ENCODE measurements around the gene ARF1. TPM values are rescaled to one million over a fixed set of nuclear protein-coding genes. Genes with fewer than 3 reads are reported as not detected.

Gene ARF1
- total RNA-seq, 1 experiment from 2014 or later, result 330 TPM

DNA sequence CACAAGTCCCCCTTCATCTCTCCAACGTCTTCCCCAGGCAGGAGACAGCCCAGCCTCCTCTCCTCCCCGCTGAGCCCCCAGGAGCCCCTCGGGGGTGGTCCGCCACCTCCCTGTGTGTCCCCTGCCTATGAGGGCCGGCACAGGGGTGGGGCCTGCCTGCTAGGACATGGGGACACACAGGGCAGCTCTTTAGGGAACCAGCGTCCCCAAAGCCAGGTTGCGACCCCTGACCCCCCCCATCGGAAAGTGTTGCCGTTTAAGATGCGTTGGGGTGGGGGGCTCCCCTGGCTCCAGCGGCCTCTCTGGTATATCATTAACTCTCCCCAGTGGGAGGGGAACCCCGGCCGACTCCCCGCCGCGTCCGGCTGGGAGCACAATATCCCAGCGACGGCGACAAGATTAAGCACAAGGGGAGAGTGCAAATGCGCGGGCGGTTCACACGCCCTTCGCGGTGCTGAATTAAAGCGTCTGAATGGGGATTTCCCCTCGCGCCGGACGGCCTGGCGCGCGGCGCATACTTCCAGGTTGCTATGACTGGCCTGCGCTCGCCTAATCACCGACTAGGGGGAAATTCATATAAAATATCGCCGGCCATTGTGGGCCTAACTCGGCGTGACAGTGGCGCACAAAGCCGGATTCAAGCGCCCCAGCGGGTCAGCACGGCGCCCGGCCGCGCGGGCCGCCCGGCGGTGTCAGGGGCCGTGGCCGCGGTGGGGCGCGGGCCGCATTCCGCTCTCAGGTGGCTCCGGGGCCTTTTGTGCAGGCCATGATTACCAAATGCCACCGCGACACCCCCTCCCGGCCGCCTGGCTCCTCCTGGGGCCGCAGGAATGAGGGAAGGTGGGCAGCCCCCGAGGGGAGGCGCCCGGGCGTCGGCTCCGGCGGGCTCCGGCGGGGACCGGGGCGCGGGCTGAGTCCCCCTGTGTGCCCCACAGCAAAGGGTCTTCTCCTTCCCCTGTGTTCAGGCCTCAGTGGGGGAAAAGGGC, 44.8 kb upstream of the ARF1 start:
- ATAC-seq (peak; percentile 72), DNase-seq (ENCODE audit: low spot score) (peak; percentile 51)
- POLR2A ChIA-PET, result no interaction called here
- H3K36me3 Mint-ChIP-seq, result no peaks in the 10 kb centered on the region
- H3K4me3 Mint-ChIP-seq, result peak overlapping the region; percentile 65
- 0 out of 2 replicates have a peak, but pooled peaks cover 2% of the 10 kb centered on the region for H3K4me1 Mint-ChIP-seq
- H3K9me3 Mint-ChIP-seq, result peaks cover 9% of the 10 kb centered on the region
- H3K27ac Mint-ChIP-seq, result no peak overlapping the region
- CTCF ChIA-PET, result no interaction called here
- TF ChIP-seq KAT7 (CRISPR knock-in tag; IDR thresholded peaks at IDR 0.05; ENCODE audit: borderline replicate concordance) (no peak), FOXP1 (CRISPR knock-in tag; IDR thresholded peaks at IDR 0.05; ENCODE audit: borderline replicate concordance) (0 out of 2 replicates have a peak, but pooled peaks have one; percentile 30)
- peaks cover 26% of the 10 kb centered on the region for H3K27me3 Mint-ChIP-seq (ENCODE audit: low read depth)

DNA sequence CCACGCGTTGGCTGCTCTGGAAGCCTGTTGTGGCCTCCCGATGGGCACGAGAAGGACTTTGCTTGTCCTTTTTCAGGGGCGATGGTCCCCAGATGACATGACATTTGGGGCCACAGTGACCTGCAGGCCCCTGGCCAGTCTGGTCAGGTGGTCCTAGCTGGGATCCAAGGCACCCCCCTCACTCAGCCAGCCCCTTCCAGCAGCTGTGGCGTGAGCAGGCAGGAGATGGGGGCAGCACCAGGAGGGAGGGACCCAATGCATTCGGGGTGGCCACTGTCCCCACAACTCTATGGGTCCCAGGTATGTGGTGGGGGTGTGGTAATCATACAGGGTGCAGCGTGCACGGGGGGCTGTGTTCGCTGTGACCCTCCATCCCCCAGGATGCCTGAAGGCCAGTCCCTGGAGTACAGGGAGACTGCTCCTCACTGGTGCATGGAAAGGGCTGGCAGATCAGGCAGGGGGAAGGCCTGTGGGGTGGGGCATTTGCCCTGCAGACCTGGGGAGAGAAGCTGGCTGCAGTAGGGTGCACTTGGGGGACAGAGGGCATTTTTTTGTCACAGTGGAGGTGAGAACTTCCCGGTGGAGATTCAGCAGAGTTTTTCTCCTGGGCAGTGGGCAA, 44.0 kb upstream of the ARF1 start:
- Mint-ChIP-seq H3K27ac (no peak overlapping the region), H3K9me3 (peaks cover 1% of the 10 kb centered on the region), H3K4me1 (0 out of 2 replicates have a peak, but pooled peaks cover 2% of the 10 kb centered on the region), H3K27me3 (ENCODE audit: low read depth) (peaks cover 18% of the 10 kb centered on the region), H3K36me3 (no peaks in the 10 kb centered on the region), H3K4me3 (peak overlapping the region; percentile 30)
- TF ChIP-seq, protein P1, sequence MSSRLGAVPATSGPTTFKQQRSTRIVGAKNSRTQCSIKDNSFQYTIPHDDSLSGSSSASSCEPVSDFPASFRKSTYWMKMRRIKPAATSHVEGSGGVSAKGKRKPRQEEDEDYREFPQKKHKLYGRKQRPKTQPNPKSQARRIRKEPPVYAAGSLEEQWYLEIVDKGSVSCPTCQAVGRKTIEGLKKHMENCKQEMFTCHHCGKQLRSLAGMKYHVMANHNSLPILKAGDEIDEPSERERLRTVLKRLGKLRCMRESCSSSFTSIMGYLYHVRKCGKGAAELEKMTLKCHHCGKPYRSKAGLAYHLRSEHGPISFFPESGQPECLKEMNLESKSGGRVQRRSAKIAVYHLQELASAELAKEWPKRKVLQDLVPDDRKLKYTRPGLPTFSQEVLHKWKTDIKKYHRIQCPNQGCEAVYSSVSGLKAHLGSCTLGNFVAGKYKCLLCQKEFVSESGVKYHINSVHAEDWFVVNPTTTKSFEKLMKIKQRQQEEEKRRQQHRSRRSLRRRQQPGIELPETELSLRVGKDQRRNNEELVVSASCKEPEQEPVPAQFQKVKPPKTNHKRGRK (CRISPR knock-in tag; IDR thresholded peaks at IDR 0.05; ENCODE audit: borderline replicate concordance), result no peak
- no peak for TF ChIP-seq ZNF317 (CRISPR knock-in tag; IDR thresholded peaks at IDR 0.05; ENCODE audit: borderline replicate concordance, low read depth)
- TF ChIP-seq ZNF263 (CRISPR knock-in tag; IDR thresholded peaks at IDR 0.05; ENCODE audit: low read depth), result no peak
- TF ChIP-seq ZNF423 (CRISPR knock-in tag; IDR thresholded peaks at IDR 0.05), result no peak
- TF ChIP-seq, protein P2, sequence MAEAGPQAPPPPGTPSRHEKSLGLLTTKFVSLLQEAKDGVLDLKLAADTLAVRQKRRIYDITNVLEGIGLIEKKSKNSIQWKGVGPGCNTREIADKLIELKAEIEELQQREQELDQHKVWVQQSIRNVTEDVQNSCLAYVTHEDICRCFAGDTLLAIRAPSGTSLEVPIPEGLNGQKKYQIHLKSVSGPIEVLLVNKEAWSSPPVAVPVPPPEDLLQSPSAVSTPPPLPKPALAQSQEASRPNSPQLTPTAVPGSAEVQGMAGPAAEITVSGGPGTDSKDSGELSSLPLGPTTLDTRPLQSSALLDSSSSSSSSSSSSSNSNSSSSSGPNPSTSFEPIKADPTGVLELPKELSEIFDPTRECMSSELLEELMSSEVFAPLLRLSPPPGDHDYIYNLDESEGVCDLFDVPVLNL (CRISPR knock-in tag; IDR thresholded peaks at IDR 0.05; ENCODE audit: borderline replicate concordance, low read depth), result no peak
- TF ChIP-seq SOX15 (CRISPR knock-in tag; IDR thresholded peaks at IDR 0.05), result no peak
- TF ChIP-seq, protein P3, sequence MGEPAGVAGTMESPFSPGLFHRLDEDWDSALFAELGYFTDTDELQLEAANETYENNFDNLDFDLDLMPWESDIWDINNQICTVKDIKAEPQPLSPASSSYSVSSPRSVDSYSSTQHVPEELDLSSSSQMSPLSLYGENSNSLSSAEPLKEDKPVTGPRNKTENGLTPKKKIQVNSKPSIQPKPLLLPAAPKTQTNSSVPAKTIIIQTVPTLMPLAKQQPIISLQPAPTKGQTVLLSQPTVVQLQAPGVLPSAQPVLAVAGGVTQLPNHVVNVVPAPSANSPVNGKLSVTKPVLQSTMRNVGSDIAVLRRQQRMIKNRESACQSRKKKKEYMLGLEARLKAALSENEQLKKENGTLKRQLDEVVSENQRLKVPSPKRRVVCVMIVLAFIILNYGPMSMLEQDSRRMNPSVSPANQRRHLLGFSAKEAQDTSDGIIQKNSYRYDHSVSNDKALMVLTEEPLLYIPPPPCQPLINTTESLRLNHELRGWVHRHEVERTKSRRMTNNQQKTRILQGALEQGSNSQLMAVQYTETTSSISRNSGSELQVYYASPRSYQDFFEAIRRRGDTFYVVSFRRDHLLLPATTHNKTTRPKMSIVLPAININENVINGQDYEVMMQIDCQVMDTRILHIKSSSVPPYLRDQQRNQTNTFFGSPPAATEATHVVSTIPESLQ (CRISPR knock-in tag; IDR thresholded peaks at IDR 0.05), result no peak
- TF ChIP-seq ZNF396 (CRISPR knock-in tag; IDR thresholded peaks at IDR 0.05; ENCODE audit: borderline replicate concordance), result no peak
- no peak for TF ChIP-seq NR3C1 (CRISPR knock-in tag; conservative IDR thresholded peaks at IDR 0.05; ENCODE audit: low read depth)
- TF ChIP-seq SP1 (CRISPR knock-in tag; conservative IDR thresholded peaks at IDR 0.05), result no peak
- TF ChIP-seq IRF2 (CRISPR knock-in tag; IDR thresholded peaks at IDR 0.05; ENCODE audit: borderline replicate concordance, low read depth), result no peak
- no peak for TF ChIP-seq NFYB (CRISPR knock-in tag; conservative IDR thresholded peaks at IDR 0.05; ENCODE audit: low read depth)
- TF ChIP-seq, protein P4, sequence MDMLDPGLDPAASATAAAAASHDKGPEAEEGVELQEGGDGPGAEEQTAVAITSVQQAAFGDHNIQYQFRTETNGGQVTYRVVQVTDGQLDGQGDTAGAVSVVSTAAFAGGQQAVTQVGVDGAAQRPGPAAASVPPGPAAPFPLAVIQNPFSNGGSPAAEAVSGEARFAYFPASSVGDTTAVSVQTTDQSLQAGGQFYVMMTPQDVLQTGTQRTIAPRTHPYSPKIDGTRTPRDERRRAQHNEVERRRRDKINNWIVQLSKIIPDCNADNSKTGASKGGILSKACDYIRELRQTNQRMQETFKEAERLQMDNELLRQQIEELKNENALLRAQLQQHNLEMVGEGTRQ (CRISPR knock-in tag; IDR thresholded peaks at IDR 0.05), result no peak
- TF ChIP-seq, protein P5, sequence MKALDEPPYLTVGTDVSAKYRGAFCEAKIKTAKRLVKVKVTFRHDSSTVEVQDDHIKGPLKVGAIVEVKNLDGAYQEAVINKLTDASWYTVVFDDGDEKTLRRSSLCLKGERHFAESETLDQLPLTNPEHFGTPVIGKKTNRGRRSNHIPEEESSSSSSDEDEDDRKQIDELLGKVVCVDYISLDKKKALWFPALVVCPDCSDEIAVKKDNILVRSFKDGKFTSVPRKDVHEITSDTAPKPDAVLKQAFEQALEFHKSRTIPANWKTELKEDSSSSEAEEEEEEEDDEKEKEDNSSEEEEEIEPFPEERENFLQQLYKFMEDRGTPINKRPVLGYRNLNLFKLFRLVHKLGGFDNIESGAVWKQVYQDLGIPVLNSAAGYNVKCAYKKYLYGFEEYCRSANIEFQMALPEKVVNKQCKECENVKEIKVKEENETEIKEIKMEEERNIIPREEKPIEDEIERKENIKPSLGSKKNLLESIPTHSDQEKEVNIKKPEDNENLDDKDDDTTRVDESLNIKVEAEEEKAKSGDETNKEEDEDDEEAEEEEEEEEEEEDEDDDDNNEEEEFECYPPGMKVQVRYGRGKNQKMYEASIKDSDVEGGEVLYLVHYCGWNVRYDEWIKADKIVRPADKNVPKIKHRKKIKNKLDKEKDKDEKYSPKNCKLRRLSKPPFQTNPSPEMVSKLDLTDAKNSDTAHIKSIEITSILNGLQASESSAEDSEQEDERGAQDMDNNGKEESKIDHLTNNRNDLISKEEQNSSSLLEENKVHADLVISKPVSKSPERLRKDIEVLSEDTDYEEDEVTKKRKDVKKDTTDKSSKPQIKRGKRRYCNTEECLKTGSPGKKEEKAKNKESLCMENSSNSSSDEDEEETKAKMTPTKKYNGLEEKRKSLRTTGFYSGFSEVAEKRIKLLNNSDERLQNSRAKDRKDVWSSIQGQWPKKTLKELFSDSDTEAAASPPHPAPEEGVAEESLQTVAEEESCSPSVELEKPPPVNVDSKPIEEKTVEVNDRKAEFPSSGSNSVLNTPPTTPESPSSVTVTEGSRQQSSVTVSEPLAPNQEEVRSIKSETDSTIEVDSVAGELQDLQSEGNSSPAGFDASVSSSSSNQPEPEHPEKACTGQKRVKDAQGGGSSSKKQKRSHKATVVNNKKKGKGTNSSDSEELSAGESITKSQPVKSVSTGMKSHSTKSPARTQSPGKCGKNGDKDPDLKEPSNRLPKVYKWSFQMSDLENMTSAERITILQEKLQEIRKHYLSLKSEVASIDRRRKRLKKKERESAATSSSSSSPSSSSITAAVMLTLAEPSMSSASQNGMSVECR (CRISPR knock-in tag; IDR thresholded peaks at IDR 0.05; ENCODE audit: borderline replicate concordance), result no peak
- no peak for TF ChIP-seq OVOL2 (CRISPR knock-in tag; IDR thresholded peaks at IDR 0.05; ENCODE audit: borderline replicate concordance)
- TF ChIP-seq MYBL2 (CRISPR knock-in tag; IDR thresholded peaks at IDR 0.05), result no peak
- no peak for TF ChIP-seq ZNF138 (CRISPR knock-in tag; conservative IDR thresholded peaks at IDR 0.05)
- DNase-seq (ENCODE audit: low spot score) (no peak), ATAC-seq (no peak)
- CTCF ChIA-PET, result no interaction called here
- POLR2A ChIA-PET, result no interaction called here

Data from WTC11 (cell line).